Type B pancreatic cell (in vitro differentiated cells): ENCODE results near the gene APOL2. TPM values are rescaled to one million over a fixed set of nuclear protein-coding genes. Genes with fewer than 3 reads are reported as not detected.
A peak's percentile ranks its signal among the peaks of the same experiment; 100 is the strongest.
"Not testable (repeated sequence)": the region's sequence is repeated elsewhere in the genome, so short reads cannot be mapped to it uniquely, and the experiment has no call there.

Source experiments
- DNase-seq: peaks from one replicate; pipeline ENCODE4 v3.0.0; 2021; ENCODE audit warnings: mixed read lengths; ENCODE audit not compliant: unreplicated experiment; ENCODE audit errors: extremely low spot score
- H3K27ac Mint-ChIP-seq: 2 replicates; pipeline ENCODE4 v1.8.0; 2021; ENCODE audit warnings: mild to moderate bottlenecking, mixed read lengths
- H3K27me3 Mint-ChIP-seq: 2 replicates; pipeline ENCODE4 v1.8.0; 2021; ENCODE audit warnings: mixed read lengths
- H3K36me3 Mint-ChIP-seq: 2 replicates; pipeline ENCODE4 v1.8.0; 2021; ENCODE audit warnings: mixed read lengths
- H3K4me1 Mint-ChIP-seq: one replicate; pipeline ENCODE4 v1.8.0; 2021; ENCODE audit warnings: mixed read lengths; ENCODE audit not compliant: unreplicated experiment
- H3K4me3 Mint-ChIP-seq: 2 replicates; pipeline ENCODE4 v1.8.0; 2021; ENCODE audit warnings: mild to moderate bottlenecking, mixed read lengths
- H3K9me3 Mint-ChIP-seq: 2 replicates; pipeline ENCODE4 v1.8.0; 2021; ENCODE audit warnings: mixed read lengths
- total RNA-seq: library from RNA; stranded (reverse); gene quantifications from 2 replicates; pipeline ENCODE4 v1.2.1, GENCODE V29; 2021; ENCODE audit warnings: low replicate concordance
- TF ChIP-seq, protein P1 (sequence below): fragments of 200-600 bp; sonication (generic); conservative IDR thresholded peaks from 2 replicates; pipeline ENCODE4 v1.5.0; 2021; ENCODE audit warnings: antibody characterized with exemption, mild to moderate bottlenecking

The APOL2 gene
- total RNA-seq, 1 donor from 2014 or later = 23.7 TPM

DNA sequence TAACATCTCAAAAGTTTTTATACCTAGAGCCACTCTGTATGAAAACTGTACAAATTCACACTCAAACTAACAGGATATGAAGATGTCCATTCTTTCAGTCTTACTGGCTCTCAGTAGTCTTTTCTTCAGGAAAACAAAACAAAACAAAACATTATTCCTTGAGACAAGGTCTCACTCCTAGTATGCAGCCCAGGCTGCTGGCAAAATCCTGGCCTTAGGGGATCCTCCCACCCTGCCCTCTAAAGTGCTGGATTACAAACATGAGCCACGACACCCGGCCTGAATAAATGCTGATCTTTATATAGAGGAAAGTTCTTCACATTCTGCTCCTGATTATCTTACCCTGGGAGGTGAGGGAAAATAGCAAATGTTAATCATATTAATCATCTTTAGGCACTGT, 5.1 kb downstream of the APOL2 start:
- Mint-ChIP-seq H3K36me3 (peaks cover 39% of the 10 kb centered on the region), H3K4me1 (peaks cover 44% of the 10 kb centered on the region), H3K27ac (no peak overlapping the region), H3K4me3 (no peak overlapping the region), H3K27me3 (no peaks in the 10 kb centered on the region), H3K9me3 (peaks cover 8% of the 10 kb centered on the region)
- DNase-seq = no peak
- TF ChIP-seq, protein P1, sequence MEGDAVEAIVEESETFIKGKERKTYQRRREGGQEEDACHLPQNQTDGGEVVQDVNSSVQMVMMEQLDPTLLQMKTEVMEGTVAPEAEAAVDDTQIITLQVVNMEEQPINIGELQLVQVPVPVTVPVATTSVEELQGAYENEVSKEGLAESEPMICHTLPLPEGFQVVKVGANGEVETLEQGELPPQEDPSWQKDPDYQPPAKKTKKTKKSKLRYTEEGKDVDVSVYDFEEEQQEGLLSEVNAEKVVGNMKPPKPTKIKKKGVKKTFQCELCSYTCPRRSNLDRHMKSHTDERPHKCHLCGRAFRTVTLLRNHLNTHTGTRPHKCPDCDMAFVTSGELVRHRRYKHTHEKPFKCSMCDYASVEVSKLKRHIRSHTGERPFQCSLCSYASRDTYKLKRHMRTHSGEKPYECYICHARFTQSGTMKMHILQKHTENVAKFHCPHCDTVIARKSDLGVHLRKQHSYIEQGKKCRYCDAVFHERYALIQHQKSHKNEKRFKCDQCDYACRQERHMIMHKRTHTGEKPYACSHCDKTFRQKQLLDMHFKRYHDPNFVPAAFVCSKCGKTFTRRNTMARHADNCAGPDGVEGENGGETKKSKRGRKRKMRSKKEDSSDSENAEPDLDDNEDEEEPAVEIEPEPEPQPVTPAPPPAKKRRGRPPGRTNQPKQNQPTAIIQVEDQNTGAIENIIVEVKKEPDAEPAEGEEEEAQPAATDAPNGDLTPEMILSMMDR = no peak

DNA sequence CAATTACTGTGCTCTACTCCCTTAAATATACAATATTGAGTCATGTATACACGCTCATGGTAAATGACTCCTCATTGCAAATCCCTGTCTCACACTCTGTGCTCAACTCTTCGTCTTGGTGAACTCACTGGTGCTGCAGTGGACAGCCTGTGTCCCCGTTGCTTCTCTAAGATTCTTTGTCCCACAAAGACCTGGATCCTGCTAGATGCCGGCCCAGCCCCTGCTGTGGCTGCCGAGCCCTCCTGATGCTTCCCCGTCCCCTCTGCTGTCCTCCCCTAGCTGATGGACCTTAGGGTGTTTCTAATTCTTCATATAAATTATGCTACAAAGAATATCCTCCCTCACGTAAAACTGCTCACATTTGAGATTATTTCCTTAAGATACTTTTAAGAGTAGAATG, 5.5 kb downstream of the APOL2 start:
- H3K4me3 Mint-ChIP-seq = no peak overlapping the region
- DNase-seq = no peak
- peaks cover 46% of the 10 kb centered on the region for H3K4me1 Mint-ChIP-seq

DNA sequence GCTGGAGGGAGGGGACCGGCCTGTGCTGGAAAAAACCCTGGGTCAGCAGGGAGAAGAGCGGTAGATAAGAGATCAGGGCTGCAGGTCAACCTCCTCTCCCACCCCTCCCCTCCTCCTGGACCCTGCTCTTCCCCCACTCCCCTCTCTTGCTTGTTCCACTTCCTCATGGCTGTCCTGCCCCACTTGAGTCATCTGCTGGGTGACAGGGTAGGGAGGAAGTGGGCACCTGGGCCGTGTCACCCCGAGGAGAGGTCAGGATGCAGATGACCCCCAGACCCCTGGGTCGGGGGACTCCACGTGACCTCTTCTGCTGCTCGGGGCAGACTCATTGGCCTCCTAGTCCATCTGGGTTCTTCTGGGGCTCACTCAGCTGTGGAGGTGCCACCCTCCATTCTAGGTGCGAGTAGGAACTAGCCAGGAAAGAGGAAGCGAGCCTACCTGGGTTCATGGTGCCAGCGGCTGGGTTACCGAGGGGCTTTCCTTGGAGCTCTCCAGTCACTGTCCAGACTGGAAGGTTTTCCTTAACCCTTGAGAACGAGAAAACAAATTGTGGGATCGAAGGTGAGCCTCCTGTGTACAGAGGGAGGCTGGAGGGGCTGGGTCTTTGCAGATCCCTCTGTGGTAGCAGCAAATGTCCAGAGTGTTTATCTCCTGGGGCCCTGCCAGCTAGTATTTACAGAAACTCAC, 6.5 kb downstream of the APOL2 start:
- Mint-ChIP-seq H3K4me1 (peaks cover 42% of the 10 kb centered on the region), H3K9me3 (peaks cover 8% of the 10 kb centered on the region), H3K4me3 (no peak overlapping the region), H3K36me3 (peaks cover 48% of the 10 kb centered on the region), H3K27me3 (no peaks in the 10 kb centered on the region), H3K27ac (no peak overlapping the region)
- TF ChIP-seq, protein P1 = no peak
- DNase-seq = no peak

More for the DNA sequence above, 5.5 kb downstream of the APOL2 start:
- TF ChIP-seq, protein P1 = no peak
- Mint-ChIP-seq H3K9me3 (peaks cover 8% of the 10 kb centered on the region), H3K27ac (no peak overlapping the region), H3K27me3 (no peaks in the 10 kb centered on the region), H3K36me3 (peaks cover 41% of the 10 kb centered on the region)

DNA sequence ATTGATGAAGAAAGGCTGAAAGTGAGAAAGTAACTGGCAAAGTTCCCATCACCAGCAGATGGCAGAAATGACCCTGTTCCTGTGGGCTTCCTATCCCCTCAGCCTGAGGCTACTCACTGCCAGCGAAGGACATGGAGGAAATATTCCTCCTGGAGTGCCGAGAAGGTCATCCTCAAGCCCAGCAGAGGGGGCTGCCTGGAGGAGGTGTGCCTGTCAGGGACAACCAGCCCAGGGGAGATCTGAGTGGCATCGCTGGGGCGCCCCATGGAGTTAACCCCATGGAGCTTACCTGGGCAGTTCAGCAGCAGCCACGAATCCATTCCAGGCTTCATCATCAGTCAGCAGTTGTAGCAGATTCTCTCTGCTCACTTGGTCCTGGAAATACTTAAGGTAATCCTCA, 8.3 kb downstream of the APOL2 start:
- H3K36me3 Mint-ChIP-seq = peaks cover 49% of the 10 kb centered on the region
- H3K4me1 Mint-ChIP-seq = peaks cover 34% of the 10 kb centered on the region
- not testable (repeated sequence) for H3K9me3 Mint-ChIP-seq, H3K27ac Mint-ChIP-seq, H3K4me3 Mint-ChIP-seq, H3K27me3 Mint-ChIP-seq, DNase-seq

DNA sequence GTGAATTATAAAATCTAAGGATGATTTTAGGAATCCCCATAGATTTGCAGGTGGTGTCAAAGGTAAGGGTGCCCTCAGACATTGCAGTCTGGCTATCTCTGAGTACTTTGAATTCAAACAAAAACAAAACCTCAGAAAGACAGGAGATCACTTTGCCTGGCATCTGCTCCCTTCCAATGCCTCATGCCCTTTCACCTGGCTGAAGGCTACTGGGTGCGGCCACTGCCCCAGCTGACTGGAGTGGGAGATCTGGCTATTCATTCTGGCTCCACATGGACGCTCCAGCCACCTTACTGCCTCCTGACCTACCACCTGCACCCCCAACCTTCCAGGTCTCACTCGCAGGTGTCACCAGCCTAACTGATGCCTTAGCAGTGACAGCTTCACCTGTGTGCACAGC, 9.7 kb downstream of the APOL2 start:
- Mint-ChIP-seq H3K36me3 (peaks cover 38% of the 10 kb centered on the region), H3K27ac (peak overlapping the region; percentile 56), H3K4me3 (peak overlapping the region; percentile 50), H3K4me1 (peaks cover 28% of the 10 kb centered on the region)
- not testable (repeated sequence) for H3K9me3 Mint-ChIP-seq, DNase-seq, H3K27me3 Mint-ChIP-seq

DNA sequence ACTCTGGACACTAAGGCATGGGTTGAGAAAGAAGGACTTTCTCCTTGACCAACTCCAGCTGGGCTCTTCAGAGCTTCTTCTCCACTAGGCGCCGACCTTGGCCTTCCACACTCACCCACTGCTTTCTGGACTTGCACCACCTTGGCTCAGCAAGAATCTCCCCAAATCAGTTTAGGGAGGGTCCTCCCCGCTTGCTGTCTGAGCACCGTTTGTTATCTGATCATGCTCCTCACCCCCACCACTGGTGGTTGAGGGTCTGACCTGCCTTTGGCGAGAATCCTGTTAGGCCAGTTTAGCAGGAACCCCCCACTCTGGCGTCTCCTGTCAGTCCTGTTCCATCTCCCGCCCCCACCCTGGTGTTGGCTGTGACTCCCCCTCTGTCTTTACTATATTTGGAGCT, 10.4 kb downstream of the APOL2 start:
- no peak for DNase-seq
- Mint-ChIP-seq H3K9me3 (no peaks in the 10 kb centered on the region), H3K27ac (peak overlapping the region; percentile 56), H3K27me3 (no peaks in the 10 kb centered on the region), H3K4me3 (peak overlapping the region; percentile 50), H3K4me1 (peaks cover 22% of the 10 kb centered on the region), H3K36me3 (peaks cover 35% of the 10 kb centered on the region)
- TF ChIP-seq, protein P1 = no peak

DNA sequence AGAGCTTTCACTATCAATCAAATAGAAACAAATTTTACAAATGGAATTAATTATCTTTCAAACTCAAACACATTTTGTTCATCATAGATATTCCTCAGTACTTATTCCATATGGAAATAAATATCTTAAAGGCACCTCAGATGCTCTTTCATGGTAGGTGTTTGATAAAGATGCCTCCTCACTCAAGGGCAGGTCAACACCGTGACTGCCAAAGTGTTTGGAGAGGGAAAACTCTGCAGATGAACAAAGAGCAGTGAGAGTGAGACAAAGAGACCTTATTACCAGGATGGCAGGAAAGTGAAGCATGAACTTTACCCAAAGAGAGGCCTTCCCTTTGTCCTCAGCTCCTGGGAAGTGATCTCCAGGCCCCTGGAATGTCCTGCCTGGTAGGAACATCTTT, 11.0 kb downstream of the APOL2 start:
- not testable (repeated sequence) for DNase-seq, H3K27ac Mint-ChIP-seq, H3K9me3 Mint-ChIP-seq, H3K4me3 Mint-ChIP-seq, H3K27me3 Mint-ChIP-seq
- peaks cover 16% of the 10 kb centered on the region for H3K4me1 Mint-ChIP-seq
- H3K36me3 Mint-ChIP-seq = peaks cover 29% of the 10 kb centered on the region
